H1 (cell line): ENCODE data around the gene FBXO21. TPM values are rescaled to one million over a fixed set of nuclear protein-coding genes. Genes with fewer than 3 reads are reported as not detected.

Source experiments
- ASH2L ChIP-seq: fragments of 200-600, 300-600 bp; sonication (generic); IDR thresholded peaks from one replicate; pipeline ENCODE4 v1.7.1; 2017; ENCODE audit warnings: low read length
- CBX5 ChIP-seq: fragments of 300-800, 300-1000 bp; sonication (generic); IDR thresholded peaks from 2 replicates; pipeline ENCODE4 v1.7.1; 2016; ENCODE audit warnings: antibody characterized with exemption, low read length, low read depth
- GABPA ChIP-seq: IDR thresholded peaks from 2 replicates; pipeline ENCODE4 v1.6.1; 2011; ENCODE audit warnings: mild to moderate bottlenecking, low read length, moderate library complexity, borderline replicate concordance; ENCODE audit not compliant: insufficient read depth
- MAFK ChIP-seq: IDR thresholded peaks from 2 replicates; pipeline ENCODE4 v1.6.1; 2012; ENCODE audit warnings: low read depth, mild to moderate bottlenecking, improper control_type of control experiment, low read length
- polyA plus RNA-seq, 7 experiments: library from polyadenylated mRNA; depleted of rRNA in 3 of 7; stranded (reverse) in 5 of 7; unstranded in 2 of 7; fragments of >200 nt in 5 of 7; fragments of 200-250 nt in 2 of 7; gene quantifications; 1 replicate in 5 of 7; 2 replicates in 1 of 7; 4 replicates in 1 of 7; pipeline versions ENCODE4 v1.2.1 to v1.2.3, GENCODE V29; 2011 to 2013; ENCODE audit warnings: missing spikeins in 2 of 7, mixed read lengths in 2 of 7
- total RNA-seq: library from RNA; stranded (reverse); fragmentation: NEBNext Ultra II Directional; extraction: Animal tissue kit (Norgen Biotek cat#: 25700); gene quantifications from 2 replicates; pipeline ENCODE4 v1.2.1, GENCODE V29; 2021
- TF ChIP-seq, protein P1 (sequence below), 3 experiments: IDR thresholded peaks; 1 replicate in 2 of 3; 2 replicates in 1 of 3; pipeline versions ENCODE4 v1.5.1 to v1.6.1; 2011; ENCODE audit warnings: low read length in 3 of 3, mild to moderate bottlenecking in 3 of 3, inconsistent platforms in 2 of 3, low read depth in 1 of 3, moderate library complexity in 1 of 3; ENCODE audit not compliant: insufficient read depth in 1 of 3; ENCODE audit errors: control extremely low read depth in 1 of 3
- TF ChIP-seq, protein P2 (sequence below): fragments of 300-600 bp; sonication (generic); IDR thresholded peaks from 2 replicates; pipeline ENCODE4 v1.7.1; 2012; ENCODE audit warnings: low read length, moderate library complexity, mild to moderate bottlenecking, inconsistent platforms; ENCODE audit not compliant: insufficient replicate concordance
- TF ChIP-seq, protein P3 (sequence below): IDR thresholded peaks from 2 replicates; pipeline ENCODE4 v1.6.1; 2012; ENCODE audit warnings: inconsistent platforms

The FBXO21 gene
- total and polyA plus RNA-seq, 2 of the 8 experiments (the other 6 are each of a cell fraction or from before 2014, with no cell fraction given): 57.0 to 80.6 TPM

DNA sequence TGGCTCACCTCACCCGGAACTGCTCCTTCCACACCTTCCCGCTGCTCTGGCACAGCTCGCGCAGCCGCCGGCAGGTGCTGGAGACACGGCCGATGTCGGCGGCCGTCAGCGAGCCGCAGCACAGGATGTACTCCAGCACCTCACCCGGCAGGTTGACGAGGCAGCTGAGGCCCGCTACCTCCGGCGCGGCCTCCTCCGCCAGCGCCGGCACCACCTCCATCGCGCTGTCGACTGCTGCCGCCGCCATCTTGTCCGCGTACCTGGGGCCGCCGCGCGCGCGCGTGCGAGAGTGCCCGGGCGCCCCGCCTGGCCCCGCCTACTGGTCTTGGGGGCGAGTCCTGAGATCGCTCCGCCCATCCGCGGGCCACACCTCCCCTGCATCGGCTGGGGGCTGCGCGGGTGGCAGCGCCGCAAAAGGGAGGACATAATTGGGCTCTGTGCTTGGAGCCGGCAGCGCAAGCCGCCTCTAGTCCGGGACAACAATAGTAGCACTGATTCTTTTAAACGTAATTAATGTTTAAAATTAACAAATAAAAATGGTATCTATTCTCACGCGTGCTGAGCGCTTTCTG lies at the start of gene FBXO21 (continued):
- TF ChIP-seq, protein P1, sequence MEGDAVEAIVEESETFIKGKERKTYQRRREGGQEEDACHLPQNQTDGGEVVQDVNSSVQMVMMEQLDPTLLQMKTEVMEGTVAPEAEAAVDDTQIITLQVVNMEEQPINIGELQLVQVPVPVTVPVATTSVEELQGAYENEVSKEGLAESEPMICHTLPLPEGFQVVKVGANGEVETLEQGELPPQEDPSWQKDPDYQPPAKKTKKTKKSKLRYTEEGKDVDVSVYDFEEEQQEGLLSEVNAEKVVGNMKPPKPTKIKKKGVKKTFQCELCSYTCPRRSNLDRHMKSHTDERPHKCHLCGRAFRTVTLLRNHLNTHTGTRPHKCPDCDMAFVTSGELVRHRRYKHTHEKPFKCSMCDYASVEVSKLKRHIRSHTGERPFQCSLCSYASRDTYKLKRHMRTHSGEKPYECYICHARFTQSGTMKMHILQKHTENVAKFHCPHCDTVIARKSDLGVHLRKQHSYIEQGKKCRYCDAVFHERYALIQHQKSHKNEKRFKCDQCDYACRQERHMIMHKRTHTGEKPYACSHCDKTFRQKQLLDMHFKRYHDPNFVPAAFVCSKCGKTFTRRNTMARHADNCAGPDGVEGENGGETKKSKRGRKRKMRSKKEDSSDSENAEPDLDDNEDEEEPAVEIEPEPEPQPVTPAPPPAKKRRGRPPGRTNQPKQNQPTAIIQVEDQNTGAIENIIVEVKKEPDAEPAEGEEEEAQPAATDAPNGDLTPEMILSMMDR (IDR thresholded peaks at IDR 0.05; ENCODE audit: control extremely low read depth in 1 of 3, insufficient read depth in 1 of 3, low read depth in 1 of 3, low read length in 3 of 3): no peak
- no peak for TF ChIP-seq CBX5
- TF ChIP-seq ASH2L: peak; percentile 81
- no peak for TF ChIP-seq GABPA
- TF ChIP-seq, protein P2, sequence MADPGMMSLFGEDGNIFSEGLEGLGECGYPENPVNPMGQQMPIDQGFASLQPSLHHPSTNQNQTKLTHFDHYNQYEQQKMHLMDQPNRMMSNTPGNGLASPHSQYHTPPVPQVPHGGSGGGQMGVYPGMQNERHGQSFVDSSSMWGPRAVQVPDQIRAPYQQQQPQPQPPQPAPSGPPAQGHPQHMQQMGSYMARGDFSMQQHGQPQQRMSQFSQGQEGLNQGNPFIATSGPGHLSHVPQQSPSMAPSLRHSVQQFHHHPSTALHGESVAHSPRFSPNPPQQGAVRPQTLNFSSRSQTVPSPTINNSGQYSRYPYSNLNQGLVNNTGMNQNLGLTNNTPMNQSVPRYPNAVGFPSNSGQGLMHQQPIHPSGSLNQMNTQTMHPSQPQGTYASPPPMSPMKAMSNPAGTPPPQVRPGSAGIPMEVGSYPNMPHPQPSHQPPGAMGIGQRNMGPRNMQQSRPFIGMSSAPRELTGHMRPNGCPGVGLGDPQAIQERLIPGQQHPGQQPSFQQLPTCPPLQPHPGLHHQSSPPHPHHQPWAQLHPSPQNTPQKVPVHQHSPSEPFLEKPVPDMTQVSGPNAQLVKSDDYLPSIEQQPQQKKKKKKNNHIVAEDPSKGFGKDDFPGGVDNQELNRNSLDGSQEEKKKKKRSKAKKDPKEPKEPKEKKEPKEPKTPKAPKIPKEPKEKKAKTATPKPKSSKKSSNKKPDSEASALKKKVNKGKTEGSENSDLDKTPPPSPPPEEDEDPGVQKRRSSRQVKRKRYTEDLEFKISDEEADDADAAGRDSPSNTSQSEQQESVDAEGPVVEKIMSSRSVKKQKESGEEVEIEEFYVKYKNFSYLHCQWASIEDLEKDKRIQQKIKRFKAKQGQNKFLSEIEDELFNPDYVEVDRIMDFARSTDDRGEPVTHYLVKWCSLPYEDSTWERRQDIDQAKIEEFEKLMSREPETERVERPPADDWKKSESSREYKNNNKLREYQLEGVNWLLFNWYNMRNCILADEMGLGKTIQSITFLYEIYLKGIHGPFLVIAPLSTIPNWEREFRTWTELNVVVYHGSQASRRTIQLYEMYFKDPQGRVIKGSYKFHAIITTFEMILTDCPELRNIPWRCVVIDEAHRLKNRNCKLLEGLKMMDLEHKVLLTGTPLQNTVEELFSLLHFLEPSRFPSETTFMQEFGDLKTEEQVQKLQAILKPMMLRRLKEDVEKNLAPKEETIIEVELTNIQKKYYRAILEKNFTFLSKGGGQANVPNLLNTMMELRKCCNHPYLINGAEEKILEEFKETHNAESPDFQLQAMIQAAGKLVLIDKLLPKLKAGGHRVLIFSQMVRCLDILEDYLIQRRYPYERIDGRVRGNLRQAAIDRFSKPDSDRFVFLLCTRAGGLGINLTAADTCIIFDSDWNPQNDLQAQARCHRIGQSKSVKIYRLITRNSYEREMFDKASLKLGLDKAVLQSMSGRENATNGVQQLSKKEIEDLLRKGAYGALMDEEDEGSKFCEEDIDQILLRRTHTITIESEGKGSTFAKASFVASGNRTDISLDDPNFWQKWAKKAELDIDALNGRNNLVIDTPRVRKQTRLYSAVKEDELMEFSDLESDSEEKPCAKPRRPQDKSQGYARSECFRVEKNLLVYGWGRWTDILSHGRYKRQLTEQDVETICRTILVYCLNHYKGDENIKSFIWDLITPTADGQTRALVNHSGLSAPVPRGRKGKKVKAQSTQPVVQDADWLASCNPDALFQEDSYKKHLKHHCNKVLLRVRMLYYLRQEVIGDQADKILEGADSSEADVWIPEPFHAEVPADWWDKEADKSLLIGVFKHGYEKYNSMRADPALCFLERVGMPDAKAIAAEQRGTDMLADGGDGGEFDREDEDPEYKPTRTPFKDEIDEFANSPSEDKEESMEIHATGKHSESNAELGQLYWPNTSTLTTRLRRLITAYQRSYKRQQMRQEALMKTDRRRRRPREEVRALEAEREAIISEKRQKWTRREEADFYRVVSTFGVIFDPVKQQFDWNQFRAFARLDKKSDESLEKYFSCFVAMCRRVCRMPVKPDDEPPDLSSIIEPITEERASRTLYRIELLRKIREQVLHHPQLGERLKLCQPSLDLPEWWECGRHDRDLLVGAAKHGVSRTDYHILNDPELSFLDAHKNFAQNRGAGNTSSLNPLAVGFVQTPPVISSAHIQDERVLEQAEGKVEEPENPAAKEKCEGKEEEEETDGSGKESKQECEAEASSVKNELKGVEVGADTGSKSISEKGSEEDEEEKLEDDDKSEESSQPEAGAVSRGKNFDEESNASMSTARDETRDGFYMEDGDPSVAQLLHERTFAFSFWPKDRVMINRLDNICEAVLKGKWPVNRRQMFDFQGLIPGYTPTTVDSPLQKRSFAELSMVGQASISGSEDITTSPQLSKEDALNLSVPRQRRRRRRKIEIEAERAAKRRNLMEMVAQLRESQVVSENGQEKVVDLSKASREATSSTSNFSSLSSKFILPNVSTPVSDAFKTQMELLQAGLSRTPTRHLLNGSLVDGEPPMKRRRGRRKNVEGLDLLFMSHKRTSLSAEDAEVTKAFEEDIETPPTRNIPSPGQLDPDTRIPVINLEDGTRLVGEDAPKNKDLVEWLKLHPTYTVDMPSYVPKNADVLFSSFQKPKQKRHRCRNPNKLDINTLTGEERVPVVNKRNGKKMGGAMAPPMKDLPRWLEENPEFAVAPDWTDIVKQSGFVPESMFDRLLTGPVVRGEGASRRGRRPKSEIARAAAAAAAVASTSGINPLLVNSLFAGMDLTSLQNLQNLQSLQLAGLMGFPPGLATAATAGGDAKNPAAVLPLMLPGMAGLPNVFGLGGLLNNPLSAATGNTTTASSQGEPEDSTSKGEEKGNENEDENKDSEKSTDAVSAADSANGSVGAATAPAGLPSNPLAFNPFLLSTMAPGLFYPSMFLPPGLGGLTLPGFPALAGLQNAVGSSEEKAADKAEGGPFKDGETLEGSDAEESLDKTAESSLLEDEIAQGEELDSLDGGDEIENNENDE: no peak
- TF ChIP-seq, protein P3, sequence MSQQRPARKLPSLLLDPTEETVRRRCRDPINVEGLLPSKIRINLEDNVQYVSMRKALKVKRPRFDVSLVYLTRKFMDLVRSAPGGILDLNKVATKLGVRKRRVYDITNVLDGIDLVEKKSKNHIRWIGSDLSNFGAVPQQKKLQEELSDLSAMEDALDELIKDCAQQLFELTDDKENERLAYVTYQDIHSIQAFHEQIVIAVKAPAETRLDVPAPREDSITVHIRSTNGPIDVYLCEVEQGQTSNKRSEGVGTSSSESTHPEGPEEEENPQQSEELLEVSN: no peak
- TF ChIP-seq MAFK: no peak
